Measurements from ENCODE around the gene CALML6.
"Not testable (repeated sequence)": the region's sequence is repeated elsewhere in the genome, so short reads cannot be mapped to it uniquely, and the experiment has no call there.

The CALML6 gene

GRCh38 chr1:1925437-1926345 lies 10.6 kb downstream of the CALML6 start:
- DNase-seq (ENCODE audit: low read depth in 2 of 2) = no peak

GRCh38 chr1:1926346-1926811 lies 11.3 kb downstream of the CALML6 start:
- DNase-seq (ENCODE audit: low read depth in 2 of 2) = no peak

GRCh38 chr1:1926886-1927660 lies 12.0 kb downstream of the CALML6 start:
- DNase-seq (ENCODE audit: low read depth in 2 of 2) = no peak

GRCh38 chr1:1927751-1928150 lies 12.7 kb downstream of the CALML6 start:
- no peak for DNase-seq (ENCODE audit: low read depth in 2 of 2)

- no peak for DNase-seq (ENCODE audit: low read depth in 2 of 2)
These were observed 13.4 kb downstream of the CALML6 start for GRCh38 chr1:1928231-1929101.

GRCh38 chr1:1929102-1929638 lies 14.1 kb downstream of the CALML6 start:
- DNase-seq (ENCODE audit: low read depth in 2 of 2) = no peak

GRCh38 chr1:1929639-1930545 lies 14.8 kb downstream of the CALML6 start:
- DNase-seq (ENCODE audit: low read depth in 2 of 2) = no peak

GRCh38 chr1:1934848-1935247 lies 19.8 kb downstream of the CALML6 start:
- not testable (repeated sequence) for DNase-seq (ENCODE audit: low read depth in 2 of 2)

- no peak for DNase-seq (ENCODE audit: low read depth in 2 of 2)
These were observed 22.0 kb downstream of the CALML6 start for GRCh38 chr1:1937061-1937460.

GRCh38 chr1:1937549-1938275 lies 22.7 kb downstream of the CALML6 start:
- DNase-seq (ENCODE audit: low read depth in 2 of 2) = no peak

GRCh38 chr1:1938276-1938573 lies 23.2 kb downstream of the CALML6 start:
- no peak for DNase-seq (ENCODE audit: low read depth in 2 of 2)

GRCh38 chr1:1938613-1939295 lies 23.7 kb downstream of the CALML6 start:
- no peak for DNase-seq (ENCODE audit: low read depth in 2 of 2)

- no peak for DNase-seq (ENCODE audit: low read depth in 2 of 2)
These were observed 24.4 kb downstream of the CALML6 start for GRCh38 chr1:1939296-1940122.

GRCh38 chr1:1940123-1940425 lies 25.0 kb downstream of the CALML6 start:
- no peak for DNase-seq (ENCODE audit: low read depth in 2 of 2)

- DNase-seq (ENCODE audit: low read depth in 2 of 2) = no peak
These were observed 26.3 kb downstream of the CALML6 start for GRCh38 chr1:1941211-1941841.

- DNase-seq (ENCODE audit: low read depth in 2 of 2) = no peak
These were observed 27.1 kb downstream of the CALML6 start for GRCh38 chr1:1941868-1942752.
